Gastroesophageal sphincter (tissue), 3 donors: ENCODE results near the gene SMR3A.

Experiments used
- CTCF ChIP-seq, 4 experiments: fragments of 200-600 bp in 2 of 4; fragments of 450-650 bp in 2 of 4; sonication (generic) in 1 of 4; IDR thresholded peaks; one replicate each; pipeline ENCODE4 v1.5.1; 2017 to 2019; ENCODE audit warnings: antibody characterized with exemption in 4 of 4, mild to moderate bottlenecking in 2 of 4, moderate library complexity in 2 of 4
- EP300 ChIP-seq: sonication (generic); formaldehyde crosslinking; IDR thresholded peaks from one replicate; pipeline ENCODE4 v1.6.1; 2017; ENCODE audit warnings: antibody characterized with exemption, mild to moderate bottlenecking
- POLR2A ChIP-seq, 2 donors: fragments of 450-650 bp; IDR thresholded peaks; one replicate each; pipeline ENCODE4 v1.6.1; 2017; ENCODE audit warnings: antibody characterized with exemption in 2 of 2, mild to moderate bottlenecking in 2 of 2, moderate library complexity in 1 of 2
- POLR2AphosphoS5 ChIP-seq: sonication (generic); formaldehyde crosslinking; IDR thresholded peaks from one replicate; pipeline ENCODE4 v1.6.1; 2017; ENCODE audit warnings: antibody characterized with exemption

DNA sequence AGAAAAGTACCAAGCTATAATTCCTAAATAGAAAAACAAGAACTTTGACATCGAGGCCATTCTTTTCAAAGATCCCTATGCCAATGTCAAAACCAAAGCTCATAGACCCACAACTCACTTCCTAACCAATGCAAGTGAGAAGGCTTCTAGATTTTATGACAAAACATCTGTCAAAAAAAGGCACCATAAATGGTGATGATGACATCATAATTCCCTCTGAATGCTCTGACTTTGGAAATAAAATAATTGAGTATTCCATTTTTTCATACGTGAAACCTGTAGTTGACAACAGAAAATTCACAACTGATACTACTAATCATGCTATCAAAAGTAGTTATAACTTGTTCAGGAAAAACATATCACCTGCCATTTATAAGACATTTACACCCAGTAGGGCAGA lies 34.5 kb upstream of the SMR3A start:
- TF ChIP-seq POLR2A (IDR thresholded peaks at IDR 0.05) (no peak), CTCF (IDR thresholded peaks at IDR 0.05) (no peak), POLR2AphosphoS5 (no peak), EP300 (no peak)
